SU-DHL-6 (cell line): ENCODE data around the gene SLC37A3.

ENCODE experiments used
- H2AFZ ChIP-seq: fragments of 200-600 bp; sonication (generic); 2 replicates; pipeline ENCODE4 v1.6.1; 2014; ENCODE audit warnings: low read depth, mild to moderate bottlenecking, moderate library complexity, mixed read lengths, antibody characterized with exemption, low read length; ENCODE audit not compliant: severe bottlenecking
- H3F3A ChIP-seq: fragments of 200-600 bp; shearing (Covaris generic); 2 replicates; pipeline ENCODE4 v1.6.0; 2016; ENCODE audit warnings: antibody characterized with exemption, mild to moderate bottlenecking; ENCODE audit not compliant: insufficient read depth
- H3K27ac ChIP-seq: fragments of 200-600 bp; sonication (generic); 2 replicates; pipeline ENCODE4 v1.5.1; 2016; ENCODE audit warnings: low read depth, mild to moderate bottlenecking, low read length, moderate library complexity, mixed read lengths
- H3K27me3 ChIP-seq: fragments of 200-600 bp; sonication (generic), shearing (Covaris generic); 2 replicates; pipeline ENCODE4 v1.6.0; 2014; ENCODE audit warnings: mild to moderate bottlenecking, low read length
- H3K36me3 ChIP-seq: fragments of 200-600 bp; sonication (generic); 2 replicates; pipeline ENCODE4 v1.6.1; 2014; ENCODE audit warnings: mild to moderate bottlenecking, low read length, mixed read lengths
- H3K4me2 ChIP-seq: fragments of 300-600, 200-600 bp; shearing (Covaris generic), sonication (generic); 2 replicates; pipeline ENCODE4 v1.6.0; 2014; ENCODE audit warnings: low read length, low read depth, mild to moderate bottlenecking; ENCODE audit not compliant: poor library complexity, severe bottlenecking
- H3K4me3 ChIP-seq: fragments of 200-600 bp; sonication (generic); 2 replicates; pipeline ENCODE4 v1.5.1; 2014; ENCODE audit warnings: antibody characterized with exemption, low read length, mild to moderate bottlenecking, mixed read lengths; ENCODE audit not compliant: insufficient read depth, poor library complexity, severe bottlenecking
- H3K79me2 ChIP-seq: fragments of 200-600 bp; sonication (generic); 2 replicates; pipeline ENCODE4 v1.6.1; 2014; ENCODE audit warnings: mild to moderate bottlenecking, low read length, moderate library complexity; ENCODE audit not compliant: insufficient read depth
- H3K9ac ChIP-seq: fragments of 200-600 bp; sonication (generic); 2 replicates; pipeline ENCODE4 v1.7.0; 2014; ENCODE audit warnings: mild to moderate bottlenecking, low read length
- H3K9me2 ChIP-seq: fragments of 200-600 bp; sonication (generic); replicated peaks from 2 replicates; pipeline ENCODE4 v1.6.1; 2014; ENCODE audit warnings: low read length; ENCODE audit not compliant: insufficient read depth
- H3K9me3 ChIP-seq: fragments of 200-600 bp; sonication (generic); 2 replicates; pipeline ENCODE4 v1.6.1; 2014; ENCODE audit warnings: low read length, mixed read lengths; ENCODE audit not compliant: insufficient read depth
- H4K20me1 ChIP-seq: fragments of 200-600 bp; sonication (generic); 2 replicates; pipeline ENCODE4 v1.6.1; 2014; ENCODE audit warnings: low read depth, mild to moderate bottlenecking, antibody characterized with exemption, low read length, moderate library complexity, mixed read lengths
- EZH2phosphoT487 ChIP-seq: fragments of 200-600 bp; sonication (generic), shearing (Covaris generic); conservative IDR thresholded peaks from 2 replicates; pipeline ENCODE4 v1.6.1; 2018; ENCODE audit warnings: mild to moderate bottlenecking, antibody characterized with exemption, low read length, moderate library complexity, mixed read lengths
- TF ChIP-seq, protein P1 (sequence below): fragments of 200-600 bp; sonication (generic); IDR thresholded peaks from one replicate; pipeline ENCODE4 v1.5.1; 2017; ENCODE audit warnings: antibody characterized with exemption, mild to moderate bottlenecking, low read length, moderate library complexity; ENCODE audit not compliant: insufficient read depth, poor library complexity, severe bottlenecking

The SLC37A3 gene

DNA sequence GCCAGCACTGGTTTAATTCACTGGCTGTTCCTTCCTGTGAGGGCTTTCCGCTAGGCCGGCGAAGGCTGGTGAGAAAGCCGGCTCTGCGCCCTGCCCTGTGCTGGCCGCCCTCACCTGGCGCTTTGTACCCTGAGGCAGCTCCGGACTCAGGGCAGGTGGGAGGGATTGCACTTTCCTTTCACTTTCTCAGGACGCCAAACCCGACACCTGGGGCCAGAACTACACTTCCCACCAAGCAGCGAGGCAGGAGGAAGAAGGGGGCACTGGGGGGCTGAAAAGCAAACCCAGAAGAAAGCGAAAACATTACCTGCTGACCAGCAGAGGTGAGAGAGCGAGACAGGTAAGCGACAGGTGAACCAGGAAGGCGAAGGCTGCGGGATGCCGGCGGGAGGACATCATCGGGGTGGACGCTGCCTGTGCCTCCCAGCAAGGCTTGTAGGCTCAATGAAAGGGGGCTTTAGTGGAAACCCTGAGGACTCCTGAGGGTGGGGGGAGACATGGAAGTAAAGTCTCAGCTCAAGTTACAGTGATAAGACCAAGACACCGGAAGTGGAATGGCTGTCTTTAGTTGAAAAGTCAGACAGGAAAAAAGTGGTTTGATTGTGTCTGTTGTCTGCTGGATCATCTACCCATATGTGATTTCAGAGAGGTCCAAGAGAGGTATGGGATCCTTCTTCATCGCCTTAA lies 5.7 kb upstream of the SLC37A3 start, which contains the start of gene RAB19:
RAB19 (plus strand) TSS at position 181 of the 687 bp plus-strand sequence. CDS start 3,589 bp downstream, outside the sequence.
- no peaks in the 10 kb centered on the region for H3K9me3 ChIP-seq
- no peaks in the 10 kb centered on the region for H3K36me3 ChIP-seq
- no peaks in the 10 kb centered on the region for H3K9me2 ChIP-seq
- H3F3A ChIP-seq: no peaks in the 10 kb centered on the region
- H3K27me3 ChIP-seq: no peaks in the 10 kb centered on the region
- no peaks in the 10 kb centered on the region for H3K79me2 ChIP-seq
- H2AFZ ChIP-seq: no peak within 1 kb of the TSS
- H4K20me1 ChIP-seq: no peaks in the 10 kb centered on the region
- no peak within 1 kb of the TSS for H3K27ac ChIP-seq
- no peak for TF ChIP-seq EZH2phosphoT487
- TF ChIP-seq, protein P1, sequence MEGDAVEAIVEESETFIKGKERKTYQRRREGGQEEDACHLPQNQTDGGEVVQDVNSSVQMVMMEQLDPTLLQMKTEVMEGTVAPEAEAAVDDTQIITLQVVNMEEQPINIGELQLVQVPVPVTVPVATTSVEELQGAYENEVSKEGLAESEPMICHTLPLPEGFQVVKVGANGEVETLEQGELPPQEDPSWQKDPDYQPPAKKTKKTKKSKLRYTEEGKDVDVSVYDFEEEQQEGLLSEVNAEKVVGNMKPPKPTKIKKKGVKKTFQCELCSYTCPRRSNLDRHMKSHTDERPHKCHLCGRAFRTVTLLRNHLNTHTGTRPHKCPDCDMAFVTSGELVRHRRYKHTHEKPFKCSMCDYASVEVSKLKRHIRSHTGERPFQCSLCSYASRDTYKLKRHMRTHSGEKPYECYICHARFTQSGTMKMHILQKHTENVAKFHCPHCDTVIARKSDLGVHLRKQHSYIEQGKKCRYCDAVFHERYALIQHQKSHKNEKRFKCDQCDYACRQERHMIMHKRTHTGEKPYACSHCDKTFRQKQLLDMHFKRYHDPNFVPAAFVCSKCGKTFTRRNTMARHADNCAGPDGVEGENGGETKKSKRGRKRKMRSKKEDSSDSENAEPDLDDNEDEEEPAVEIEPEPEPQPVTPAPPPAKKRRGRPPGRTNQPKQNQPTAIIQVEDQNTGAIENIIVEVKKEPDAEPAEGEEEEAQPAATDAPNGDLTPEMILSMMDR: no peak
- H3K9ac ChIP-seq: no peak within 1 kb of the TSS
- no peak within 1 kb of the TSS for H3K4me2 ChIP-seq
- no peak within 1 kb of the TSS for H3K4me3 ChIP-seq

DNA sequence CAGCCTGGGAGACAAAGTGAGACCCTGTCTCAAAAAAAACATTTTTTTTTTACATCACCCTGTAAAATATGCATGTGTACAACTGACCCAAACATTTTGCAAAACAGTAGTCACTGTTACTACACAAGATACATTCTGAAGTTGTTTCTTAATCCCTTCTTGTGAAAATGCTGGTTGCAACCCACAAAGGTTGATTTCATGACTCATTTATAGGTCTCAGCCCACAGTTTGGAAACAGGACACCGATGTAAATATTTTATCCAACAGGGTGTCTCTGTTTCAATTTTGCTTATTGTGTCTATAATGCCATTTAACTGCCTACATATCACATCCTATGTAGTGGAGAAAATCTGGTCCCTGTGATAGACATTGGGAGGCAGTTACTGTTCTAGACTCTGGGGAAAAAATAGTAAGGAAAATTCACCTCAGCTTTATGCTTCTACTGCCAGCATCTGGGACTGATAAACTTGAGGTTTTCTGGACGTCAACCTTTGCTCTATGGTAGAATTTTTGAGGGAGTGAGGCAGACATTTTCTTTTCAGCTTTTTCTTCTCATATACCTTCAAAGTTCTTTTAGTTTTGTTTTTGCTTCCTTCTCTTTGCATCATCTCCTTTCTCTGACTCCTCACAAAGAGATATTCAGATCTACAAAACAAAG lies 4.0 kb upstream of the SLC37A3 start:
- Histone ChIP-seq H3K4me3 (no peak overlapping the region), H4K20me1 (no peaks in the 10 kb centered on the region), H3K4me2 (no peak overlapping the region), H3K9ac (no peak overlapping the region), H3K79me2 (no peaks in the 10 kb centered on the region), H2AFZ (no peak overlapping the region), H3K36me3 (no peaks in the 10 kb centered on the region), H3K9me2 (no peaks in the 10 kb centered on the region), H3K9me3 (no peaks in the 10 kb centered on the region), H3K27me3 (no peaks in the 10 kb centered on the region), H3F3A (no peaks in the 10 kb centered on the region), H3K27ac (no peak overlapping the region)
- no peak for TF ChIP-seq EZH2phosphoT487
- TF ChIP-seq, protein P1: no peak

DNA sequence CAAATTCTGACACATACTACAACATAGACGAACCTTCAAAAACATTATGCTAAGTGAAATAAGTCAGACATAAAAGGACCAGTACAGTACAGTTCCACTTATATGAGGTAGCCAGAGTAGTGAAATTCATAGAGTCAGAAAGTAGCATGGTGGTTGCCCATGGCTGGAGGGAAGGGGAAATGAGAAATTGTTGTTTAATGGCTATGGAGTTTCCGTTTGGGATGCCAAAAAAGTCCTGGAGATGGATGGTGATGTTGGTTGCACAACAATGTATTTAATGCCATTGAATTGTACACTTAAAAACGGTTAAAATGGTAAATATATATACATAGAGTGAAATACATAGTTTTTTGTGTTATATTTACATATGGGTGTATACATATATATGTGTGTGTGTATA lies 2.1 kb upstream of the SLC37A3 start:
- no peak for TF ChIP-seq EZH2phosphoT487
- TF ChIP-seq, protein P1: no peak
- no peak overlapping the region for H3K9ac ChIP-seq
- H3K79me2 ChIP-seq: no peaks in the 10 kb centered on the region
- no peak overlapping the region for H3K4me2 ChIP-seq
- no peak overlapping the region for H3K4me3 ChIP-seq
- H4K20me1 ChIP-seq: no peaks in the 10 kb centered on the region
- H3K27ac ChIP-seq: no peak overlapping the region
- no peaks in the 10 kb centered on the region for H3K27me3 ChIP-seq
- no peaks in the 10 kb centered on the region for H3K9me3 ChIP-seq
- H2AFZ ChIP-seq: no peak overlapping the region
- no peaks in the 10 kb centered on the region for H3K36me3 ChIP-seq
- no peaks in the 10 kb centered on the region for H3K9me2 ChIP-seq
- no peaks in the 10 kb centered on the region for H3F3A ChIP-seq
